Kidney tubule cell (primary cell): ENCODE measurements around the gene RBKS.

Experiments
- DNase-seq: peaks from one replicate; pipeline ENCODE4 v3.0.0-alpha.2; 2018; ENCODE audit warnings: low spot score

The RBKS gene

GRCh38 chr2:27831279-27832050, 58.7 kb downstream of the RBKS start:
- DNase-seq: peak; percentile 91

GRCh38 chr2:27830656-27831055, 59.5 kb downstream of the RBKS start:
- DNase-seq: no peak

- DNase-seq: no peak
Measured at GRCh38 chr2:27829791-27830190, 60.4 kb downstream of the RBKS start.

- no peak for DNase-seq
Measured at GRCh38 chr2:27828305-27828704, 61.9 kb downstream of the RBKS start.

GRCh38 chr2:27824401-27824800, 65.8 kb downstream of the RBKS start:
- DNase-seq: no peak

- DNase-seq: no peak
Measured at GRCh38 chr2:27823569-27823968, 66.6 kb downstream of the RBKS start.

GRCh38 chr2:27823135-27823534, 67.1 kb downstream of the RBKS start:
- no peak for DNase-seq

GRCh38 chr2:27822049-27822448, 68.1 kb downstream of the RBKS start:
- DNase-seq: no peak

GRCh38 chr2:27815860-27816438, 74.2 kb downstream of the RBKS start:
- DNase-seq: no peak

- DNase-seq: no peak
Measured at GRCh38 chr2:27814758-27815157, 75.4 kb downstream of the RBKS start.

GRCh38 chr2:27811768-27812167, 78.4 kb downstream of the RBKS start:
- DNase-seq: no peak

GRCh38 chr2:27810455-27810854, 79.7 kb downstream of the RBKS start:
- peak; percentile 43 for DNase-seq

- DNase-seq: peak; percentile 92
Measured at GRCh38 chr2:27809761-27810241, 80.4 kb downstream of the RBKS start.

- DNase-seq: no peak
Measured at GRCh38 chr2:27808984-27809383, 81.2 kb downstream of the RBKS start.

GRCh38 chr2:27808418-27808817, 81.8 kb downstream of the RBKS start:
- DNase-seq: no peak

- peak; percentile 74 for DNase-seq
Measured at GRCh38 chr2:27807476-27807875, 82.7 kb downstream of the RBKS start.

- DNase-seq: peak; percentile 85
Measured at GRCh38 chr2:27806311-27807059, 83.7 kb downstream of the RBKS start.

GRCh38 chr2:27805180-27805579, 85.0 kb downstream of the RBKS start:
- no peak for DNase-seq

- peak; percentile 39 for DNase-seq
Measured at GRCh38 chr2:27804146-27804545, 86.0 kb downstream of the RBKS start.

- DNase-seq: no peak
Measured at GRCh38 chr2:27803046-27803445, 87.1 kb downstream of the RBKS start.

GRCh38 chr2:27802547-27802946, 87.6 kb downstream of the RBKS start:
- DNase-seq: no peak

- no peak for DNase-seq
Measured at GRCh38 chr2:27800856-27801255, 89.3 kb downstream of the RBKS start.

- DNase-seq: peak; percentile 95
Measured at GRCh38 chr2:27799646-27800010, 90.6 kb downstream of the RBKS start.
